Measurements from ENCODE around the gene C8G.

GRCh38 chr9:136977649-136978072, 32.6 kb downstream of the C8G start:
- TF ChIP-seq, protein P1, sequence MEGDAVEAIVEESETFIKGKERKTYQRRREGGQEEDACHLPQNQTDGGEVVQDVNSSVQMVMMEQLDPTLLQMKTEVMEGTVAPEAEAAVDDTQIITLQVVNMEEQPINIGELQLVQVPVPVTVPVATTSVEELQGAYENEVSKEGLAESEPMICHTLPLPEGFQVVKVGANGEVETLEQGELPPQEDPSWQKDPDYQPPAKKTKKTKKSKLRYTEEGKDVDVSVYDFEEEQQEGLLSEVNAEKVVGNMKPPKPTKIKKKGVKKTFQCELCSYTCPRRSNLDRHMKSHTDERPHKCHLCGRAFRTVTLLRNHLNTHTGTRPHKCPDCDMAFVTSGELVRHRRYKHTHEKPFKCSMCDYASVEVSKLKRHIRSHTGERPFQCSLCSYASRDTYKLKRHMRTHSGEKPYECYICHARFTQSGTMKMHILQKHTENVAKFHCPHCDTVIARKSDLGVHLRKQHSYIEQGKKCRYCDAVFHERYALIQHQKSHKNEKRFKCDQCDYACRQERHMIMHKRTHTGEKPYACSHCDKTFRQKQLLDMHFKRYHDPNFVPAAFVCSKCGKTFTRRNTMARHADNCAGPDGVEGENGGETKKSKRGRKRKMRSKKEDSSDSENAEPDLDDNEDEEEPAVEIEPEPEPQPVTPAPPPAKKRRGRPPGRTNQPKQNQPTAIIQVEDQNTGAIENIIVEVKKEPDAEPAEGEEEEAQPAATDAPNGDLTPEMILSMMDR (conservative IDR thresholded peaks at IDR 0.05; ENCODE audit: low read depth, low read length), result no peak
- no peak for TF ChIP-seq EZH2phosphoT487 (IDR thresholded peaks at IDR 0.05; ENCODE audit: borderline replicate concordance, low read length)

Measured in PC-3 (cell line).